Activated CD8-positive, alpha-beta T cell treated with anti-CD3 and anti-CD28 coated beads for 36 hours (primary cell): ENCODE results near the gene ADAM29. TPM values are rescaled to one million over a fixed set of nuclear protein-coding genes. Genes with fewer than 3 reads are reported as not detected.

ENCODE experiments used
- ATAC-seq: fragments of 200-7000 bp; cut with Tn5 transposase; one replicate; pipeline ENCODE4 v1.10.0; 2021; ENCODE audit warnings: mild to moderate bottlenecking, moderate library complexity
- CTCF ChIA-PET: fragments of 350-600 bp; sonication (Branson Sonifier 250); formaldehyde crosslinking; loops from one replicate; lab custom pipeline; 2021; ENCODE audit warnings: antibody characterized with exemption; lab: Charles Lee
- POLR2A ChIA-PET: fragments of 350-600 bp; sonication (Branson Sonifier 250); formaldehyde crosslinking; loops from one replicate; lab custom pipeline; 2021; ENCODE audit warnings: antibody characterized with exemption; lab: Charles Lee
- DNase-seq: peaks from one replicate; pipeline ENCODE4 v3.0.0-alpha.2; 2020
- H3K27ac Mint-ChIP-seq: one replicate; pipeline ENCODE4 v1.8.0; 2021; ENCODE audit warnings: mild to moderate bottlenecking, mixed read lengths
- H3K27me3 Mint-ChIP-seq: one replicate; pipeline ENCODE4 v1.8.0; 2021; ENCODE audit warnings: mixed read lengths
- H3K36me3 Mint-ChIP-seq: one replicate; pipeline ENCODE4 v1.8.0; 2021; ENCODE audit warnings: low read depth, mixed read lengths
- H3K4me1 Mint-ChIP-seq: one replicate; pipeline ENCODE4 v1.8.0; 2021; ENCODE audit warnings: low read depth, mixed read lengths
- H3K4me3 Mint-ChIP-seq: one replicate; pipeline ENCODE4 v1.8.0; 2021; ENCODE audit warnings: mild to moderate bottlenecking, moderate library complexity, mixed read lengths
- H3K9me3 Mint-ChIP-seq: one replicate; pipeline ENCODE4 v1.8.0; 2021; ENCODE audit warnings: mixed read lengths
- intact Hi-C: fragments of 100-400 bp; cut with micrococcal nuclease; formaldehyde crosslinking; loops from one replicate; pipeline ENCODE4 v1.10.0; 2022
- total RNA-seq, 2 experiments: library from RNA; stranded (reverse); gene quantifications; one replicate each; pipeline ENCODE4 v1.2.3, GENCODE V29; 2021
- TF ChIP-seq, protein P1 (sequence below): fragments of 200-600 bp; IDR thresholded peaks from one replicate; pipeline ENCODE4 v1.8.0; 2022; ENCODE audit warnings: antibody characterized with exemption, mild to moderate bottlenecking

The ADAM29 gene
- total RNA-seq, 2 experiments from 2014 or later: not detected

DNA sequence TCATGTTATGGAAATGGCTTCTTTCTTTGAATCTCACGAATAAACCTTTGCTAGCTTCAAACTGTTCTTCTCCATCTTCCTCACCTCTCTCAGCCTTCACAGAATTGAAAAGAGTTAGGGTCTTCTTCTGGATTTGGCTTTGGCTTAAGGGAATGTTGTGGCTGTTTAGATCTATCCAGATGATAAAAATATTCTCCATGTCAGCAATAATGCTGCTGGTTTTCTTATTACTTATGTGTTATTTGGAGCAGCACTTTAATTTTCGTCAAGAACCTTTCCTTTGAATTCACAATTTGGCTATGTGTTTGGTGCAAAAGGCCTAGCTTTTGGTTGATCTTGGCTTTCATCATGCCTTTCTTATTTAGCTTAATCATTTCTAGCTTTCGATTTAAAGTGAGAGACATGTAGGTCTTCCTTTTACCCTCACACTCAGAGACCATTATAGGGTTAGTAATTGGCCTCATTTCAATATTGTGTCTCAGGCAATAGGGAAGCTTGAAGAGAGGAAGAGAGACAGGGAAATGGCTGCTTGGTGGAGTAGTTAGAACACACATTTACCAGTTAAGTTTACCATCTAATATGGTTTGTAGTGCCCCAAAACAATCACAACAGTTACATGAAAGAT is 5.1 kb upstream of the ADAM29 start:
- H3K36me3 Mint-ChIP-seq: no peaks in the 10 kb centered on the region
- TF ChIP-seq, protein P1, sequence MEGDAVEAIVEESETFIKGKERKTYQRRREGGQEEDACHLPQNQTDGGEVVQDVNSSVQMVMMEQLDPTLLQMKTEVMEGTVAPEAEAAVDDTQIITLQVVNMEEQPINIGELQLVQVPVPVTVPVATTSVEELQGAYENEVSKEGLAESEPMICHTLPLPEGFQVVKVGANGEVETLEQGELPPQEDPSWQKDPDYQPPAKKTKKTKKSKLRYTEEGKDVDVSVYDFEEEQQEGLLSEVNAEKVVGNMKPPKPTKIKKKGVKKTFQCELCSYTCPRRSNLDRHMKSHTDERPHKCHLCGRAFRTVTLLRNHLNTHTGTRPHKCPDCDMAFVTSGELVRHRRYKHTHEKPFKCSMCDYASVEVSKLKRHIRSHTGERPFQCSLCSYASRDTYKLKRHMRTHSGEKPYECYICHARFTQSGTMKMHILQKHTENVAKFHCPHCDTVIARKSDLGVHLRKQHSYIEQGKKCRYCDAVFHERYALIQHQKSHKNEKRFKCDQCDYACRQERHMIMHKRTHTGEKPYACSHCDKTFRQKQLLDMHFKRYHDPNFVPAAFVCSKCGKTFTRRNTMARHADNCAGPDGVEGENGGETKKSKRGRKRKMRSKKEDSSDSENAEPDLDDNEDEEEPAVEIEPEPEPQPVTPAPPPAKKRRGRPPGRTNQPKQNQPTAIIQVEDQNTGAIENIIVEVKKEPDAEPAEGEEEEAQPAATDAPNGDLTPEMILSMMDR: no peak
- POLR2A ChIA-PET: no interaction called here
- H3K4me3 Mint-ChIP-seq: no peak overlapping the region
- H3K4me1 Mint-ChIP-seq: no peaks in the 10 kb centered on the region
- peaks cover 3% of the 10 kb centered on the region for H3K9me3 Mint-ChIP-seq
- DNase-seq (no peak), ATAC-seq (no peak)
- CTCF ChIA-PET: no interaction called here
- H3K27me3 Mint-ChIP-seq: no peaks in the 10 kb centered on the region
- intact Hi-C loops: no loop called here
- H3K27ac Mint-ChIP-seq: no peak overlapping the region

DNA sequence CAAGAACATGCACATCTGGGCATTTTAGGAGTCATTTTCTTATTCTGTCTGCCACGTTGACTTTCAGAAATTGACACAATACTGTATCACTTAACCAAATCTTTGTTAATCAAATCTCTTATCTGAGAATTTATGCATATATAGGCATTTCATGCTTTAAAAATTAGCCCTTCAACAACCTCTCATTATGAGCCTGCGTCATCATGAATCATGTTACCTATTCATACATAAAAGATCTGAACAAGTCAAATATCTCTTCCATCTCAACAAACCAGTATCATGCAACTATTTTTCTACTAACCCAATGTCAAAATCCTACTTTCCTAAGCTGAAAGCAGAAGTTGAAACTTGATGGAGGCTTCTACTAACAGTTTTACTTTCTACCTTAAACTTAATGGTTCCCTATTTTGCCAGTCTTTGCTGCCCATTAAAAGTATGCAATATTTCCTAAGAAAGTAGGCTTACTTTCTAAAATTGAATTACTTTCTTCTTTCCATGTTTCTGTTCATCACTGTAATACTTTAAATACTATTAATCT is 1.8 kb downstream of the ADAM29 start:
- TF ChIP-seq, protein P1: no peak
- ChIA-PET POLR2A (no interaction called here), CTCF (interaction anchor here (0.6 kb wide), 1 partner anchor 698 kb away, joined by 3 read pairs; no protein-coding TSS in a partner anchor)
- no peaks in the 10 kb centered on the region for H3K4me1 Mint-ChIP-seq
- intact Hi-C loops: no loop called here
- no peak overlapping the region for H3K4me3 Mint-ChIP-seq
- no peak for ATAC-seq
- H3K9me3 Mint-ChIP-seq: peaks cover 4% of the 10 kb centered on the region
- H3K36me3 Mint-ChIP-seq: no peaks in the 10 kb centered on the region
- DNase-seq: no peak
- H3K27ac Mint-ChIP-seq: no peak overlapping the region
- H3K27me3 Mint-ChIP-seq: no peaks in the 10 kb centered on the region

DNA sequence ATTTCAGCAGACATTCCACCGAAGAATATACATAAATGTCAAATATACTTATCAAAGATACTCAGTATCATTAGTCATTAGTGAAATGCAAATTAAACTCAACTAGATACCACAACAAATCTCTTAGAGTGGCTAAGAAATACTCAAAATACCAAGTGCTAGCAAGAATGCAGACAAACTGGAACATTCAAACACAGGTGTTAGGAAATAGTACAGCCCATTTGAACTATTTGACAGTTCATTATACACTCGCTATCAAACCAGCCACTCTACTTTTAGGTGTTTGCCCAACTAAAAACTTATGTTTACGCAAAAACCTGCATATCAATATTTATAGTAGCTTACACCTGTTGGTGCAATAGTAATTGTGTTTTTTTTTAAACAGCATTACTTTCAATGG is 8.8 kb downstream of the ADAM29 start:
- DNase-seq (no peak), ATAC-seq (no peak)
- no peaks in the 10 kb centered on the region for H3K4me1 Mint-ChIP-seq
- no peak overlapping the region for H3K27ac Mint-ChIP-seq
- no peaks in the 10 kb centered on the region for H3K27me3 Mint-ChIP-seq
- no peak overlapping the region for H3K4me3 Mint-ChIP-seq
- TF ChIP-seq, protein P1: no peak
- CTCF ChIA-PET: no interaction called here
- intact Hi-C loops: no loop called here
- POLR2A ChIA-PET: interaction anchor here (0.6 kb wide), 2 partner anchors 216 to 505 kb away, joined by 3 to 4 read pairs; no protein-coding TSS in a partner anchor
- no peaks in the 10 kb centered on the region for H3K9me3 Mint-ChIP-seq
- no peaks in the 10 kb centered on the region for H3K36me3 Mint-ChIP-seq

DNA sequence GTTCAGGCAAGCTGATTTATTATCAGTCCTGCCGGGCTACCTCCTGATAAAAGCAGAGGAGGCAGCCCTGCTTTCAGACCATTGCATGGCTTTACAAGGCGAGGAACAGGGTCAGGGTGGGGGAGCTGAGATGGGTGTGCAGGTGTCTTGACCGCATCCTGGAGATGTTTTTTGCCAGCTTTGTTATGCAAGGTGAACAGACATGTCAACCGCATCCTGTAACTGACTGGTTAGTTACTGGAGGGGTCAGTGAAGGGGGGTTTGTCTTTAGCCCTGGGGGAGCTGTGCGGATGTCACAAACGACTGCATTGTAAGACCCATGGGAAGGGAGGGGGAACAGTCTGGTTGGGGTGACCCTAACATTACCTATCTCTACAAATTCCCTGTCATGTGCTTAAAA is 10.0 kb downstream of the ADAM29 start:
- Mint-ChIP-seq H3K4me3 (no peak overlapping the region), H3K27me3 (no peaks in the 10 kb centered on the region), H3K36me3 (no peaks in the 10 kb centered on the region), H3K4me1 (no peaks in the 10 kb centered on the region), H3K27ac (no peak overlapping the region), H3K9me3 (no peaks in the 10 kb centered on the region)
- intact Hi-C loops: no loop called here
- ATAC-seq (no peak), DNase-seq (no peak)
- POLR2A ChIA-PET: no interaction called here
- CTCF ChIA-PET: no interaction called here
- TF ChIP-seq, protein P1: no peak

GRCh38 chr4:174928575-174929253 is 10.6 kb downstream of the ADAM29 start:
- no peaks in the 10 kb centered on the region for H3K9me3 Mint-ChIP-seq
- intact Hi-C loops: no loop called here
- no peaks in the 10 kb centered on the region for H3K4me1 Mint-ChIP-seq
- H3K27ac Mint-ChIP-seq: no peak overlapping the region
- TF ChIP-seq, protein P1: no peak
- H3K36me3 Mint-ChIP-seq: no peaks in the 10 kb centered on the region
- ChIA-PET CTCF (no interaction called here), POLR2A (interaction anchor here (0.5 kb wide), 1 partner anchor 15 kb away, joined by 3 read pairs; no protein-coding TSS in a partner anchor)
- no peak for ATAC-seq
- H3K27me3 Mint-ChIP-seq: no peaks in the 10 kb centered on the region
- H3K4me3 Mint-ChIP-seq: no peak overlapping the region
- no peak for DNase-seq
